ENCODE results near the gene UVSSA. TPM values are rescaled to one million over a fixed set of nuclear protein-coding genes. Genes with fewer than 3 reads are reported as not detected.

Gene UVSSA
- polyA plus RNA-seq, 1 donor = 9.7 TPM

DNA sequence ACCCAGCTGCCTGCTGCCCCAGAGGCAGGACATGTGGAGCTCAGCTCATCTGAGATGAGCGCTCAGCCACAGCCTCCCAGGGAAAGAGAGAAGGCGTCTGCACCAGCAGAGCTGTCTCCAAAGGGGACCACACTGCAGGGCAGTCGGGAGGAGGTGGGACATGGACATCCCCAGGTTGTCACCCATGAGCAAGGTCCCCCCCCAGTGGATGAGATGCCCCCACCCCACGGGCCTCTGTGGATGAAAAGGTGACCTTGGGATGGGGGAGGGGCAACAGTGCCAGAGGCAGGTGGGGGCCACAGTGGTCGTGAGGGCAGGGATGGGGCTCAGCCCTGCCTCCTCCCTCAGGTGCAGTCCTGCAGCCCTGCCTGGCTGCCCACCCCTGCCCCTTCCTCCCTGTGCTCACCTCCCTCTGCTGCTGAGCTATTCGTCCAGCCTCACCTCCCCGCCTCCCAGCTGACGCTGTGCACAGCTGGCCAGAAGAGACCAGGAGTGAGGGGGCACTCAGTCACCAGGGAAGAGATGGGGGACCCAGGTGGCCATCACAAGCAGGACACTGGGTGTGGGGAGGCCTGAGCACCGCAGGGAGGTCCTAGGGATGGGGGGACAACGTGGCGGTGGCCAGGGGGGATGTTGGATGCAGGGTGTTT, 49.9 kb downstream of the UVSSA start:
- no peak for DNase-seq

DNA sequence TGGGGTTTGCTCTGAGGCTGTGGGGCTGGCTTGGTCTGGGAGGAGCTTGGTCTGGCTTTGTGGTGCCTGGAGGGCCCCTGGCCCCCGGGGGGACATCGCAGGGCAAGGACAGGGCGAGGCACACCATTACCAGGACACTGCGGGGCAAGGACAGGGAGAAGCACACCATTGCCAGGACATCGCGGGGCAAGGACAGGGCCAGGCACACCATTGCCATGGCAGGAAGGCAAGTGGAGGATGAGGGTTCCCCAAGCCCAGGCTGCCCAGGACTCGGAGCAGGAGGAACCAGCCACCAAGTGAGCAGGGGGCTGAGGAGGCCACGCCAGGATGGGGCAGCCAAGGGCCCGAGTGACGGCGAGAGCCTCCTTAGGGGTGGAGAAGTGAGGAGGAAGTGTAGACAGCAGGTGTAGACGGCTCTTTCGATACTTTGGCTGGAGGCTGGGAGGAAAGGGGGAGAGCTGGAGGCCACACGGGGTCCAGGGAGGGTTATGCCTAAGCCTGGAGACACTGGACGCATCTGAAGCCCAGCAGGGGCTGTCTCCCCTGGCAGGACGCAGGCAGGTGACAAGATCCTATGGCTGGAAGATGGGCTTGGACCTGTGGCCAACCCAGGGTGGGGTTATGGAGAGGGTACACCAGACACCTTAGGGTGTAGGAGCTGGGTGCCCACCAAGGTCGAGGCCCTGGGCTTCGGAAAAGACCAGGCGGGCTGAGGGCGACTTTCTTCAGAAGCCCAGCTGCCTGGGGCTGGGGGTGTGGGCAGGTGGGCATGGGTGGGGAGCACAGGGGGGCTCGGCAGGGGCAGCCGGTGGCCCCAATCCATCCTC, 51.9 kb downstream of the UVSSA start:
- DNase-seq = no peak

DNA sequence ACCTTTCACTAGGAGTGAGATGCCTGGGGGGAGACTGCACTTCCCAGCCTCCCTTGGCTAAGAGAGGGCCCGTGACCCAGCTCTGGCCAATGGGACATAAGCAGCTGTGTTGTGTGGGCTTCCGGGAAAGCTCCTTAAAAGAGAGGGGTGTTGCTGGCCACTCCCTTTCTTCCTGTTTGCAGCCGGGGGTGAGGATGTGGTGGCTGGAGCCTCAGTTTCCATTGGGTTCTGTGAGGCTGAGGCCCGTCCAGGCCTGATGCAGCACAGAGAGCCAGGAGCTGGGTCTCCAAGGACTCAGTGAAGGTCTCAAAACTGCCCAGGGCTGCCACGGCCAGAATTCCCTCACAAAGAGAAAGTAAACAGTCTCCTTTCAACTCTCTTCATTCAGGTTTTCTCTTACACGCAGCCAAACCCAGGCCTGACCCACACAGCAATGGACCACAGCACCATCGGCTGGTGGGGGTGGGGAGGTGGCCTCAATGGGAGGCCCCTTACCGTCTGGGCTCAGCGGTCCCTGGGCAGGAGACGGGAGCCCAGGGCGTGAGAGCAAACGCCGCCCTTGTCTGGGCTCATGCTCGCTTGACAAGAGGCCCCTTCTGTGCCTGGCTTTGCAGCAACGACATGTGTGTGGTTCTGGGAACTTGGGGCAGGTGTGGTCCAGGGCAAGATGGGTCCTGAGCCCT, 52.6 kb downstream of the UVSSA start:
- DNase-seq = no peak

DNA sequence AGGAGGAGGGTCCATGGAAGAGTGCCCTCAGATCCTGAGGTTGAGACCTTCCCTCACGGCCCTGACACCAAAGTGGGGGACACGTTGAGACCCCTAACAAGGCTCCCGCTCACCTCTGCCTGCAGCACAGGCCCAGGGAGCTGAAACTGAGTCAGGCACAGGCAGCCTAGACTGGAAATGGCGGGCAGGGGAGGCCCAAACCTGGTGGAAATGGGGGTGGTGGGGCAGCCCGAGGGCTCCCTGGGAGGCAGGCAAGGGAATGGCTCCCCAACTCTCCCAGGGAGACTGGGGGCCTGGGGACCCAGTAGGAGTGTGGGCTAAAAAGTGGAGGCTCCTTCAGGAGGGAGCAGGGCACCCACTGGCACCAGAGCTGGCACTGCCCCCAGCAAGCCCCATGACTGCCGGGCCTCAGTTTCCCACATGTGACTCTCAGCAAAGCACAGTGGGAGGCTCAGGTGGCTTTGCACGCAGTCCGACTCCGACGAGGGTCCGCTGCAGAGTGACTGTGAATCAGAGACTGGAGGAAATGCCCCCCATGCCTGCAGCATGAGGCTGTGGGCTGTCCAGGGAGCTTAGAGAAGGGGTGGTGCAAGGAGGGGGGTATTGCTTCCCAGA, 53.3 kb downstream of the UVSSA start:
- DNase-seq = no peak

DNA sequence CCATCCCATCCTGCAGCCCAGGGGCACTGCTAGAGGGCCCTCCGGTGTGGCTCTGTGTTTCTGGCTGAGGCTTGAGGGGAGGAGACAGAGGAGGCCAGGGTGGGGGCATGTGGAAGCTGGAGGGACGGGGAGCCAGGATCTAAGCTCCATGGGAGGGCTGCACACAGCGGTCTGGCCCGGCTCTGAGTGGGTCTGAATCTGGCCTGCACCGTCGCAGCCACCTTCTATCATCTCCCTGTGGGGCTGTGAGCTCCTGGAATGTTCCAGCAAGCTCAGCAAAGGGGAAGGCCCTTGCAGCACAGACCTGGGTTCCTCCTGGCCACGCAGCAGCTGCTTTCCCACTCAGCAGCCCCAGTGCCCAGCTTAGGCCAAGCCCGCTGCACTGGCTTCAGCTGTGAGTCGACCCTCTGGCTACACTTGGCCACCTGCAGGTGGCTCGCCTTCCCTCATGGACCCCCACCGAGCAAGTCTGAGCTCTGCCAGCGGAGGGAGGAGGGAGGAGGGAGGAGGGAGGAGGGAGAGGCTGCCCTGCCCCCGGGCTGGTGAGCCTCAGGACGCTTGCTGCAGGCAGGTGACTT, 53.9 kb downstream of the UVSSA start:
- DNase-seq = no peak

DNA sequence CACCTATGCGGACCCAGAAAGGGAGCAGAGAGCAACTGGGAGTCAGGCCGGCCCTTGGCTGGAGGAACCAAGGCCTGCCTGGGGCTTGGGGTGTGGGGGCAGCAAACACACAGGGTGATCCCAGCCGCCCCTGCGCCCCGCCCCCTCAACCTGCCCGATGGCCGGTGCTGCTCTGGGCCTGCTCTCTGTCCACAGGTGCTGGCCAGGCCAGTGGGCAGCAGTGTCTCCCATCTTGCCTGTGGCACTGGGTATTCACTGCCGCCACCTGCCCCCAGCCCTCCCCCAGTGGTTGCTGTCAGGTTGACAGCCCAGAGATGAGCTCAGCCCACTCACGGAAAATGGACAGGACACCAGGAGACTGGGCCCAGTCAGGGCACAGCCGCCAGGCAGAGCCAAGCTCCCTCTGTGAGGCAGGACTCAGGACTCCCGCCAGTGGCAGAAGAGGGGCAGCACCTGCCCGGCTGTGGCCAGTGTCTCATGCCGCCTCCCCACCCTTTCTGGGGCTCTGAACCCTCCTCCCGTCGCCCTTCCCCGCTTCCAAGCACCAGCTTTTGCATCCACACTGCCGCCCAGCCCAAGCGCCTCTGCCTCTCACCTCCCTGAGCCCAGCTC, 54.5 kb downstream of the UVSSA start:
- DNase-seq = no peak

DNA sequence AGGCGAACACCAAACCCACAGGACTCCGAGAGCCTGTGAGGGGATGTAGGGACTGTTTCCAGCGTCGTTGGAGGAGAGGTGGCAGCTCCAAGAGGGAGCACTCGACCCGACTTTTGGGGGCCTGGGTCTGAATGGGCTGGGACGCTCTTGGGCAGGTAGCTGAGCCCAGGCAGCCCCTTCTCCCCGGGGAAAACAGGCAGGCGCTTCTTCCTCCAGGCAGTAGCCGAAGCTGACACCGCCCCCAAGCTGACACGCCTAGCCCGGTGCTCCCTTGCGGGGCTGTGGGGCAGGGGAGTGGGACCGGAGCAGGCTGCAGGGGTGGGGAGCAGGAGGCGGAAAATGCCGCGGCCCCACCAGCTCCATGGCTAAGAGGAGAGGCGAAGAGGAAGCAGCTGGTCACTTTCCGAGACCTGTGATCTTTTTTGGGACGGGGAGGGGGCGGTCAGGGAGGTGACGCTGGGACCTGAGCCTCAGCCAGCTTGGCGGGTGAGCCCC, 55.1 kb downstream of the UVSSA start:
- no peak for DNase-seq

DNA sequence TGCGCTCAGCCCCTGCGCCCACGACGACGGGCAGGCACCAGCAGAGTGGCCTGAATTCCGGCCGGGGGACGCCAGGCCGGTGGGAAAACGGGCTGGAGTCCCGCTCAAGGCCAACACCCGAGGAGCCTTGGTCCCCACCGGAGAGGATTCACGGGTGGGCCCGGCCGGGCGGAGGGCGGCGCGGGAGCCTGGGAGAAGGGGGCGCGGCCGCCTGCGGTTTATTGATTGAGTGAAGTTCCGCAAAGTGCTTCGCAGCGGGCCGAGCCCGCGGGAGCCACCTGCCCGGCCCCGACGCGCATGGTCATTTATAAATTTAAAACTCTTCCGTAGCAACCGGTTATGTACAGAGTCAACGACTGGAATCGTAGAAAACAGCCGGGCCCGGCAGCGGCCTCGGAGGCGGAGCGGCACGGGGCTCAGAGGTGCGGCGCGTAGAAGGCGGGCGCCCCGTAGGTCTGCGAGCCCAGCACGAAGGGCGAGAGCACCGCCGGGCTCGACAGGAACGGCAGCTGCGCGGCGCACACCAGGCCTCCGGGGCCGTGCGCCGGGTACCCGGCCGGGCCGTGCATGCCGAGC, 55.6 kb downstream of the UVSSA start:
- DNase-seq = no peak

DNA sequence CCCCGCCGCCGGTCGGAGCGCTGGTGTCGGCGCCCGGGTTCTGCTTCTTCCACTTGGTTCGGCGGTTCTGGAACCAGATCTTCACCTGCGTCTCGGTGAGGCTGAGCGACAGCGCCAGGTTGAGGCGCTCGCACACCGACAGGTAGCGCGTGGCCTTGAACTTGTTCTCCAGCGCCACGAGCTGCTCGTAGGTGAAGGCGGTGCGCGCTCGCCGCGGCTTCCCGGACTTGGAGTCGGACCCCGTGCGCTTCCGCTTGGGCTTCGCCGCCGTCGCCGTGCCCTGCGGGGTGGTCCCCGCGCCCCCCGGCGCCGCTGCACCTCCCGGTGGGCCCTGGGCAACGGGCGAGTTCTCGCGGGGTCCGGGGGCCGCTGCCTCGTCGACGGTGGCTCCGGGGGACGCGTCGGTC, 56.2 kb downstream of the UVSSA start:
- no peak for DNase-seq

DNA sequence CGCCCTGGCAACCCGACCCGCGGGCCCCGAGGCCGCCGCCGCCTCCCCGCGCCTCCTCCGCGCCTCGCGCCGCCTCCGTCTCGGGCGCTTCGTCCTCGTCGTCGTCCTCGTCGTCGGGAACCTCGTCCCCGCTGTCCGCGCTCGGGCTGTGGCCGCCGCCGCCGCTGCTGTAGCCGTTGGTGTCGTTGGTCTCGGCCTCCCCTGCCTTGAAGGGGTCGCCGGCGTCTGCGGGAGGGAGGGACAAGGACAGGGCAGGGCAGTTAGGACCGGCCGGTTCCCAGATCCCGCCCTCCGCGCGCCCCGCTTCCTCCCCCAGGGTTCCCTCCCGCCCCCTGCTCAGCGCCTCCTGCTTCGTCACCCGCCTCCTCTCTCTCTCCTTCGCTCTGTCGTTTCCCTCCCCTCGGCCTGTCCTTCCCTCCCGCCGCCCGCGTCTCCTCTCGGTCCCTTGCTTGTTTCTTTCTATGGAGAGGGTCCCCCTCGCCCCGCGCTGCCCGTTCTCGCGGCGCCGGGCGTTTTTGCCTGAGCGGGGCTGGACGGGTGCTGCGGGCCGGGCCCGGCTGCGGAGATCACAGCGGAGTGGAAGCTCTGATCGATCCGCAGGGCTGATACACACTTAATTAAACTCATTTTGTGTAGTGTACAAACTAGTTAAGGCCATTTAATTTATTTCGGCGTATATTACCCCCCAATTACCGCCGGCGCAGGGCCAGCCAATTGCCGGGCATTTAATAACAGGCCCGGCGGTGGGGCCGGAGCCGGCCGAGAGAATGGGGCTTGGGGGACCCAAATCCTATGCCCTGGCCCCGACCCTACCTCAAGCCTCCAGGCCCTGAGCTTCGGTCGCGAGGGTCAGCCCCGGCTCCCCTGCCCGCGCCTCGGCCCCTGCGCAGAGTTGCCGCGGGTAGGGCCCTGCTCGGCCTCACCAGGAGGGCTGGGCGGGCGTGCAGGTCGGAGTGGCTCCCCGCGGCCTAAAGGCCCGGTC, 56.9 kb downstream of the UVSSA start:
- DNase-seq = no peak

DNA sequence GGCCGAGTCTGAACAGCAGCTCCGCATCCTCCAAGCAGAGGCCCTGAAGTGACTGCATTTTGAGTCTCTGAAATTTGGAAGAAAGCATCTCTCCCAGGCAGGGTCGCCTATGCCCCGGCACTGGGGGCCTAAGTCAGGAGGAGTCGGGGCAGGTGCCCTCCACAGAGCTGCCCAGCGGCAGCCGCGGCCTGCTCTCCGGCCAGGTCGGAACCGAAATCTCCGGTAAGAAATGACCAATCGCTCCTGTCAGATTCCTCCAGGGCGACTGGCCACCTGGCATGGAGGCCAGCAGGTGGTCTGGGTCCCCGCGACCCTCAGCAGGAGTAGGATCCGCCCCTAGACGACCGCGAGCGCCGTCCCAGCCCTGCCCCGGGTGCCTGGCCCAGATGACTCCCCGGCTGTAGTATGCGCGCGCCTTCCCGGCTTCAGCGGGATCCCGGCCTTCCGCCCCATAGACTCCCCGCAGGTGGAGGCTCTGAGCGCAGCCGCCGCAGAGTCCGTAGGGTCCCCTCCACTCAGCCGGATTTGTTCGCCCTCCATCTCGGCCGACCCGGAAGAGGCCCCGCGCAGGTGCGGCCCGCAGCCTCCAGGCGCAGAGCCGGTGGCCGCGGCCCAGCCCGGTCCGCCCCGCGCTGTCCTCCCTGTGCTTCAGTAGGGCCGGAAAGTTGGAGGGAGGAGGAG, 57.7 kb downstream of the UVSSA start:
- no peak for DNase-seq

DNA sequence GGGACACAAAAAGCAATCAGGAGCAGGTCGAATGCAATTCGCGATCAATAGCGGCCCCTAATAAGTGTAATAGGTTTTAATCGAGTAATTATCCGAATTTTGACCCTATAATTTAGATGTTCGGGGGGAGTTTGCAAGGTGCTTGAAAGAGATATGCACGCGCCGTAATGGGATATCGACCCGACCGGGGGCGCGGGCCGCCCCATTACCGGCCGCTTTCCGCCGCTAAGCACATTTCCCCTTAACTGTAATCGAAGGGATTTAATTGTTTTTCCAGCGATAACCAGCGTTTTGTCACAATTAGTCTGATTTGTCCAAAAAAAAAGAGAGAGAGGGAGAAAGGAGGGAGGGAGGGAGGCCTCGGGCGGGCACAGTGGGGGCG, 58.2 kb downstream of the UVSSA start:
- no peak for DNase-seq

DNA sequence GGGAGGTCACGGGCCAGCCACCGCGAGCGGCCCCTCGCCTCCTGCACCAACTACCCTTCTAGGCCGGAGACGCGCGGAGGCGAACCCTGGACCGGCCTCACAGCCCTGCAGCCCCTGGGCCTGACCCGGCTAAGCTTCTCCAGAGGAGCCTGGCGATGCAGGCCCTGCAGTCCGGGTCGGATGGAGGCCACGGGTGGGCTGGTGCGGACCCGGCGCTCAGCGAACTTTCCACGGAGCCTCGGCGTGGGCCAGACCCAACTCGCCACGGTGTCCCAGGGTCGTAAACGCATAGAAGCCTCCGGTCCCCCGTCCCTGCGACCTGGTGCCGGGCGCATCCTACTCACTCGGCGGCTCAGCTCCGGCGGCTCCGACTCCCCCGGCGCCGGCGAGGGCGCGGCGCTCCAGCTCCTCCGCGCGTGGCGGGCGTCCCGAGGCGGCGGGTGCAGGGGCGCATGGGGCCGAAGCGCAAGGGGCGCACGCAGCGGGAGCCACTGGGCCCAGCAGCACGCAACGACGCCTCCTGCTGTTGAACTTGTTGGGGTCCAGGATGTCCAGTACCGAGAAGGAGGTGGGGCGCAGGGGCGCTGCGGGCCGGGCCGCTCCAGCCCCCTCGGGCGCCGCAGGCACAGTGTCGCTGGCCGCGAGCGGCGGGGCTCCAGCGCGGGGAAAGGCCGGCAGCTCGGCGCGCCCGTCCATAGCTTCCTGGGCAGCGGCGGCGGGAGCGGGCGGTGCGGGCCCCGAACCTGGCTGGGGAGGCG, 58.8 kb downstream of the UVSSA start:
- no peak for DNase-seq

DNA sequence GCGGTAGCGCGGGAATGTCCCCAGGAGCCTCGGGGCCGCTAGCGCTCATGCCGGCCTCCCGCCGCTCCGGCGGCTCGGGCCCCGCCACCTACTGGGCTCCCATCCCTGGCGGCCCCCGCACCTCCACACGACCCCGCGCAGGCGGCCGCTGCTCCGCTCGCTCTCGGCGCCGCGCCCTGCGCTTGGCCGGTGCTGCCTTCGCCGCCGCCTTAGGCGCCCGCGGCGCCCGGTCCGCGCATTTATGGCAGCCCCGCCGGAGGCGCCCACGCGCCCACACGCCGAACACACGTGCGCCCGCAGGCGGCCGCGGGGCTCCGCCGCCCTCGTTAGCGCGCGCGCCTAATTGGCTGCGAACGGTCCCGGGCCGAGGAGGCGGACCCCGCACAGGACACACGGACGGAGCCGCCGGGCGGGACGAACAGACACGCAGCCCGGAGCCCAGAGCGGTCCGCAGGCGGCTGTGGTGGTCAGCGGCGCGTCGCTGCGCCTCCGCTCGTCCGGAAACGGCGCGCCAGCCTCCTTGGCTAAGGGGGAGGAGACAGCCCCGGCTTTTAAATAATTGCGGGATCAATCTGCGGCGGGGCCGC, 59.5 kb downstream of the UVSSA start, which contains the start of gene NKX1-1:
TSS of gene NKX1-1 (minus strand) at position 49 of the 587 bp plus-strand sequence. CDS start at position 49, 0 bp downstream.
- no peak for DNase-seq

DNA sequence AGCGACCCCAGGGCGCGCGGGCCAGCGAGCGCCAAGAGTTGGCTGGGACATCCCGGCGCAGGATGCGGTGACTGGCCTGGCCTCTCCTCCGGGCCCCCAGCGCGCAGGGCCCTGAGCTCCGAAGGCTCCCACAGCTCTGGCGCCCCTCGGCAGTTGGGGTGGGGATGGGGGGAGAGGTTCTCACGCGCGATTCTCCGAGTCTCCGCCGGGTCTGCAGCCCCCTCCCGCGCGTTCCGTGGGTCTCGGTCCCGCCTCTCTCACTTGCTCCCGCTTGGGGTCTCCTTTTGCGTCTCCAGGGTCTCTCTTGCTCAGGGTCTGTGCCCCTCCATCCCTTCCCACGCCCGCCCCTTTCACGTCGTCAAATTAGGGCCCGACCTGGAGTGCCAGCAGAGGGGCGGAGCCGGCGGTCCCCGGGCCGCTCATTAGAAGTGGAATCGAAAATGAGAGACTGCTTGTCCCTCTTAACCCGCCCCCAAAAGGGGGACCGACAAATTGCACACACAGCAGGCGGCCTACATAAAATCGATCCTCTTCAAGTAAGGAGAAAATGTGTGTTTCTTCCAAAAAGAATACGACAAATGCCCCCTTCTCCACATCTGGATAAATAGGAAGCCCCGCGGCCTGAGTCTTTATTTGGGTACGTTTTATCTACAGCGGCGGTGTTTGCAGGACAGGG, 60.1 kb downstream of the UVSSA start:
- no peak for DNase-seq

DNA sequence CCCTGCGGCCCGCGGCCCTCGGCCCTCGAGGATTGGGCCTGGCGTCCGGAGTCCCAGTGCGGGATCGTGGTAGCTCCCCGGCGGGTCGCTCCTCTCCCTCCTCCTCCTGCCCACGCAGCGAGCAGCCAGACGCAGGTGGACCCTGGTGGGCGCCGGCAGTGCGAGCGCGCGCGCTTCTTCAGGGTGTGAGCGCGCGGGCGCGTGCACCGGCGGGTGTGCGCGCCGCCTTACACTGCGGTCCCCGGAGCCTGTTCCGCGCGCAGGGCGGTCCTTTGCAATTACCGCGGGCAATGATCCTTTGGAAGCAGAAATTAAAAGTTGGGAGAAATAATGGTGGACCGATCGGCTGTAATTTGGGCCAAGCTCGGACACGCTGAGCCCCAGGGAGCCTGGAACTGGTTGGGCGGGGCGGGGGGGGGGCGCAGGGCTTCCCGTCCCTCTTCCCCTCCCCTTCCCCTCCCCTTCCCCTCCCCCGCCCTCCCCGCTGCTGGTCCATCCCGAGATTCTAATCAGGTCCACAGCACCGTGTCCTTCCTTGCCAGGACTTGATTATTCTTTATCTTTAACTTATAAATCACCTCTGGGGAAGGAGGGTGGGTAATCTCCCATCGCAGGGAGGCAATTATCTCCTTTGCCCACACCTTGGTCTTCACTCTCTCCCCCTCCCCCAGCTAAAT, 60.8 kb downstream of the UVSSA start:
- DNase-seq = no peak

DNA sequence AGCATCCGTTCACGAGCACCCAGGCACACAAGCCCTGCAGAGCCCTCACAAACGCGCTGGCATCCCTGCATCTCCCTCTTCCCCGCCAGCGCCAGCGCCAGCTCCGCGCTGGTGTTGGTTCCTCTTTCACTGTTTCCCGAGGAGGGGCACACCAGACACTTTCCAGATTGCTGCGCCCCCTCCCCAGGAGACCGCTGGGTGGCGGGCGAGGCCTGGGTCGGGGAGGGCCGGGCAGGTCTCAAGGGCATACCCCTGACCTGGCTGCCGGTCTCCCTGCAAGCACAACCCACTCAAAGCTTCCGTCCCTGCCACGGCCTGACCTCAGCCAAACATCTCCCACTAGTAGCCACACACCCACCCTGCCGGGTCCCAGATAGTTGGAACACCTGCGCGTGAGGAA, 61.4 kb downstream of the UVSSA start:
- no peak for DNase-seq

All from hindlimb muscle (tissue), 1 donor.